GM19099 (cell line): ENCODE results near the gene PDE1C.

Source experiments
- POLR2A ChIP-seq: IDR thresholded peaks from 3 replicates; pipeline ENCODE4 v1.6.1; 2011; ENCODE audit warnings: low read depth; ENCODE audit not compliant: insufficient read length; ENCODE audit errors: extremely low read depth

PDE1C gene

DNA sequence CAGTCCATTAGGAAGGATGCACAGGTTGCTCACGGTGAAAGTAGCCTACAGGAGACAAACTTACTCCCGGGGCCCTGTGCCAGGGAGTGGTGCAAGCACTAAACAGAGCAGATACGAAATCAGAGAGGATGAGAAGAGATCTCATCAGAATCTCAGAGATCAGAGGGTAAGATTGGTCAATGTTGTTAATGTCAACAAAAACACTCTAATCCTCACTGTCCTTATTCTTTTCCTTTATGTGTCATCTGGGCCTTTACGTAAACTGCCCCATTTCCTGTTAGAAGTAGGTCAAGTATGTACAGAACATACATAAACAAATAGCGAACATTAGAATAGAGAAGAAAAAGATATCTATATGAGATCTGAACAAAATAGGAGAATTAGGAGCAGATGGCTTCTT is 220.1 kb downstream of the PDE1C start:
- TF ChIP-seq POLR2A: no peak

DNA sequence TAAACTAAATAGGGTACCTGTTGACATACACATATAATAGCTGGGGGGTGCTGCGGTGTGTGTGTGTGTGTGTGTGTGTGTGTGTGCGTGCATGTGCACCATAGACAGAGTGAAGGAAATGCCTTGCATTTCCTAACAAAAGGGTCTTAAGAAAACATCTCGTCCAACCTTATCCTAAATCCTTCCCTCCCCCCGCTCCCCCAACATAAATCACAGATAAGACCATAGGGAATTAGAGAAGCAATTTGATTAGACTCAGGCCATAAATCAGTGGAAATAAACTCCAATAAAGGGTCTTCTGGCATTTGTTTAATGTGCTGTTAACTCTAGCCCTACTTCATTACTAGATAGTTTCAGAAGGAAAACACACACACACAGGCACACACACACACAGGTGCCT is 234.7 kb downstream of the PDE1C start:
- TF ChIP-seq POLR2A: no peak

- no peak for TF ChIP-seq POLR2A
Observed at GRCh38 chr7:31828520-31828919, 241.7 kb downstream of the PDE1C start.

- TF ChIP-seq POLR2A: no peak
Observed at GRCh38 chr7:31825576-31825975, 244.6 kb downstream of the PDE1C start.

DNA sequence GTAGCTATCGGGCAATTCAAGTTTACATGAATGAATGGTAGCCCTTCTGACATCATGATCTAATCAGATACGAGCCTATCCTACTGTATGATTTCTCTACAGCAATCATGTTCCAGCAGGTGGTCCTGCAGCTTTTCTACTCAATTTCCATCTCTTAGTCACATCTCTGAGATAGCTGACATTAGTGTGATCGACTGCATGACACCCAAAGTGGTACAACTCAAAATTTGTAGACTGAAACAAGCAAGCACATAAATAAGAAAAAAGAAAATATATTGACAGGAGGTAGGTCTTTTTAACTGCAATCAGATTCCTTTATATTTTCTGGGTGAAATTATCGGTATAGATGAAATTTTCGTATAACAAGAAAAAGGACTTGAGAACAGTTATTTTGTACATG is 251.2 kb downstream of the PDE1C start:
- no peak for TF ChIP-seq POLR2A

DNA sequence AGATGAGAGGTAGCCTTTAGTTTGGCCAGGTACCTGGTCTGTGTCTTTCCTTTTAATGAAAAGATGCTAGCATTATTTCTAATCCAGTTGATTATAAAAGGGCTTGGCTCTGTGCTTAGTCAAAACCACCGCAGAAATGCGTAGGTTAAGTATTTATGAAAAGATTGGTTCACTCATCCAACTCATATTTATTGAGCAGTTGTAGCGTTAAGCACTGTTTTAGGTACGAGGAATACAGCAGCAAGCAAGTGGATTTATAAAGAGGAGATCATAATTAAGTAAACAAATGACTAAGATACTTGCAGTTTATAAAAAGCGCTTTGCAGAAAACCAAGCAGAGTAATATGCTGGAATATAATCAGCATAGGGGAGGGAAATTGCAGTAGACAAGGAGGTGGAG is 253.4 kb downstream of the PDE1C start:
- TF ChIP-seq POLR2A: no peak

DNA sequence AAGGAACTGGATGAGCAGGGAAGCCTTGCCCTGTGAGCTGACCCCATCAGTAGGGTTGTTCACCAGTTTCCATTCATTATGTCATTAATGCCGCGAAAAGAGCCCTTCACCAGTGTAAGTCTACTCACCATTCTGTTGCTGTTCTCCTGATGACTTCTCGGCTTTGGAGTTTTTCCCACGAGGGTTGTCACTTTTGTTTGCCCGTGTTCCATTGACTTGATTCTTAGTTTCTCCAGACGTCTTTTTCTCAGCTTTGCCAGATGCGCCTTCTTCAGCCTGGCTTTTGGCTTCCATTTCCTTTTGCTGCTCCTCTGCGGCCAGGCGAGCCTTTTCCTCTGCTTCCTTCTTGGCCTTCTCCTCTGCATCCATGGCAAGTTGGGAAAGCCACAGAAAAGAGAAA is 254.4 kb downstream of the PDE1C start:
- TF ChIP-seq POLR2A: no peak

DNA sequence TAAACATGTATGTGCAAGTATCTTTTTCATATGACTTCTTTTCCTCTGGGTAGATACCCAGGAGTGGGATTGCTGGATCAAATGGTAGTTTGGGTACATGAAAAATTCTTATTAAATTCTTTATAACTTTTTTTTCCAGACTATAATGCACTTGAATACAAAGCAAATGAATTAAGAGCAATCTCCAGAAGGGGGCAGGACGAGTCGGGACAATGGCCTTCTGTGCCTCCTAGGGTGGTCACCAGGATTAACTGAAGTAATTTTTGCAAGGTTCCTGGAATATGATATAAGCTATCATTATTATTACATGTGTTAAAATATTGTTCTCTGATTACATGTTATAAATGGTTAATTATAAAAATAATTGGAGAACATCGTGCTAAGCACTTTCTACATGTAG is 256.0 kb downstream of the PDE1C start:
- TF ChIP-seq POLR2A: no peak

- no peak for TF ChIP-seq POLR2A
Observed at GRCh38 chr7:31811650-31812461, 258.4 kb downstream of the PDE1C start.

- TF ChIP-seq POLR2A: no peak
Observed at GRCh38 chr7:31805209-31805818, 264.9 kb downstream of the PDE1C start.

GRCh38 chr7:31796375-31796774 is 273.8 kb downstream of the PDE1C start:
- TF ChIP-seq POLR2A: no peak

- no peak for TF ChIP-seq POLR2A
Observed at GRCh38 chr7:31794851-31795344, 275.3 kb downstream of the PDE1C start.

- no peak for TF ChIP-seq POLR2A
Observed at GRCh38 chr7:31791881-31792280, 278.3 kb downstream of the PDE1C start.

DNA sequence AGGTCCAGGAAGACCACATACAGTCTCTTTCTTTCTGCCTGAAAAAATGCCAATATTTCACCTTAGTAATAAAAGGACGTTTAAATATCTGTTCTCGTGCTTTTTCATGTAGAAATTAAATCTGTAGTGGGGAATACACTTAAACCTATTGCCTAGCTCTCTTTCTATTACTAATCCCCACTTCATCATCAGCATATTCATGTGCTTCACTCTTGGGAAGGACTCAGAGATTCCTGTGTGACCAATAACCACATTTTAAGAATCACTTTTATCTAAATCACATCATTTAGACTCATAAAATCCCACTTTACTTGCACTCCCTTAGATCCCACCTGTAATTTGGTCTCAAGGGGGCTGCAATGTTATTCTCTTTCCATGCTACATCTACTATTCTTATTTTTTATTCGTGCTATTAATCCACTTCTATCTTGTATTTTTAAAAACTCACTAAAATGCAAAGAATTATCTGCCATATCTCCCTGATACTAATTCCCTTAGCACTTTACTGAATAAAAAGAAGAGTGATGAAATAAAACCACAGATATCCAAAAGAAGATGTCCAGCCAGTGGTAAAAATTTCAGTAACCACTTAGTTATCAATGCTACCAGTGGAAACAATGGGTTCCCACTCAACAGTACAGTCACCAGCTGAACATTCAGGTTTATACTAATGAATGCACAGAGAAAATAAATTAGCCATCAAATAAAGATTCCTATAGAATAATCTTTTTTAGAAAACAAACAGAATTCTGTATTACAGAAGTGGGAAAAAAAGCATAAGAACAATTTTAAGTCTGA is 281.1 kb downstream of the PDE1C start:
- no peak for TF ChIP-seq POLR2A

DNA sequence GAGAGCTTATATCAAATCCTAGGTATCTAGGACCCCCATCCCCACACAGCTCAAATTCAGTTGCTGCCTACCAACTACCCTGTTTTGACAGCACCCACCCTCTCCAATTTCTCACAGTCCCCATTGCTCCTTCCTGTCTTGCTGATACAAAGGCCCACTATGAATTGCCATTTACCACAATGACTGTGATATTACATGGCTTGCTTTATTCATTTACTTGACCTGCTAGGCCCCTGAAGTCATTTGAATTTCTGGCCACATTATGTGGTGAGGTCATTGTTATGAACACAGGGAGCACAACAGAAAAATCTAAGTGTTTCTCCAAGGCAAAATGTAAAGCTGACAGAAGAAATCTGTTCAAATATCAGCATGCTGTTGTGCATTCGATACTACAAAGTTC is 281.8 kb downstream of the PDE1C start:
- TF ChIP-seq POLR2A: no peak
